GM21825 (cell line): ENCODE measurements around the gene ATP2B3.

Experiments
- ATAC-seq: cut with Tn5 transposase; IDR thresholded peaks from one replicate; pipeline ENCODE4 v1.9.1; 2021; ENCODE audit warnings: mild to moderate bottlenecking, moderate library complexity; ENCODE audit not compliant: unreplicated experiment

Gene ATP2B3

DNA sequence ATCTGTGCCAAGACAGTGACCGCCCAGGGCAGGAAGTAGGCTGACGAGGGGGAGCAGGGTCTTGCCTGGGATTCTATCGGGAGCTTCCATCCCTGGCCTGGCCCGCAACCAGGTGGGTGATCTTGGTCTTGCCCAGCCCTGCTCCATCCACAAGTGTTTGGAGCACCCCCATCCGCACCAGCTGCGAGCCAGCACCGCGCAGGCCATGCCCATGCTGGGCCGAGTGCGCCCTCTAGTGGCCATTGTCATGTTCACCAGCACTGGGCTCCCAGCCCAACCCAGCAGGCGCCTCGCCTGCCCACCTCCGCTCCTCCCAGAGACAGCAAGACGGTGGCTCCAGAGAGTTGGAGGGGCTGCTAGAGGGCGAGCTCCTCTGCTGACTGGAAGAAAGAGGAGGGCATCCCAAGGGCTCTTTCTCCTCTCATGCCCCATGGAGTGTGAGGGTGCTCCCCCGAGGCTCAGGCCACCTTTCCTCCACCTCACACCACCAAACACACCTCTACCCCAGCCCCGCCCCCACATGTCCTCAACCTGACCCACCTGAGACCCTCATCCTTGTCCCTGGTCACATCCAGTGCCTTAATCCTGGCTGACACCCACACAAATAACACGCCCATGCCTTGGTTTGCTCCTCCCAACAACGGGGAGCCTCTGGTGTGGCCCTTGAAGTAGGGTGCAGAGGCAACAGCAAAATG is 9.8 kb upstream of the ATP2B3 start:
- ATAC-seq = peak; percentile 88

GRCh38 chrX:153509592-153509991 is 7.8 kb upstream of the ATP2B3 start:
- ATAC-seq = no peak

DNA sequence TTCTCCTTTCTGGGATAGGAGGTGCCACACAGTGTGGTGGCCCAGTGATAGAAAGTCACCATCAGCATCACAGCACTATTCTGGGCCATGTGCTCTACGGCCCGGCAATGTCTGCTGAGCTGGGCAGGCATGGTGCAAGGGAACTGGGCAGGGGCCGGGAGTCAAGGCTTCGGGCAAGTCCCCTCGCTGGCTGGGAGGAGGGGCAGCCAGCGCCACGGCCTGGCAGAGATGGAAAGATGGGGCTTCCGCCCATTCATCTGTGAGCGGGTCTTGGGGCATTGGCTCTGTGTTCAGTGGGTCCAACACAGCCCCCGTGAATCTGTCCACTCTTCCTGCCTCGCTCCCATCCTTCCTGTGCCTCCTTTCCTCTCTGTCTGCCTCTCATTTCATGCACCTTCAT is 7.1 kb upstream of the ATP2B3 start:
- ATAC-seq = no peak

DNA sequence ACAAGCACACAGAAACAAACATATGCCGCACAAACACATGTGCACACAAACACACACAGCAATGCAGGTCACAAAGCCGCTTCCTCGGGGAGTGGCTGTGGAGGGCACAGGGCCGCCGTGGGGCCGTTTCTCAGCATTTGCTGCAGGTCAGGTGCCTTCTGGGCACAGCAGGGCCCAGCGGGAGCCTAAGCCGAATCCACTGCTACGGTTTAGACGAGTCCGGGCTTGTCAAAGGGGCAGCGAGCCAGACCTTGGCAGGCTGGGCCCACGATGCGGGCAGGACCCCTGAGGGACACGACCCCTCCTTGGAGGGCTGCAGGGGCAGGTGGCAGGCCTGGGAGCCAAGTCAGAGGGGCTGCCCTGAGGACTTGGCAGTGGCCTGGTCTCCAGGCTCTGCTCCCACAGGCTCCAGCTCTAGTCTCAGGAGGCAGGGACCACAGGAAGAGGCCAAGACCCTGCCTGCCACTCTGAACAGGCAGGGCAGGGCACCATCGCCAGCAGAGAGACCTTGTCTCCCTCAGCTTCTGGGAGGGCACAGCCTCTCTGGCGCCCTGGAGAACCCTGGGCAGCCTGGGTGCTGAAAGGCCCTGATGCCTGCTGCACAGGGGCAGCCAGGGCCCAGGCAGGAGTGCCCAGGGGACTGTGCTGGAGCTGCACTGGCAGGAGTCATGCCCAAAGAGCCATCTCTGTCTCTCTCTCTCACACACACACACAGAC is 5.5 kb upstream of the ATP2B3 start:
- no peak for ATAC-seq

DNA sequence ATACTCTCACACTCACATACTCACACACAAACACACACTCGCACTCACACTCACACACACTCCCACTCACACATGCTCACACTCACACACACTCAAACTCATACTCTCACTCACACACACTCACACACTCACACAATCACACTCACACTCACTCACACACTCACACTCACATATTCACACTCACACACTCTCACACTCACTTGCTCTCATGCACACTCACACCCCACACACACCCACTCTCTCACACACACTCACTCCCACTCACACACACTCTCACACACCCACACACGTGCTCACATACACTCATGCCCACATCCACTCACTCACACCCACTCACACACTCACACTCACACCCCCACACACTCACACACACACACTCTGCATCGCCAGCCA is 4.9 kb upstream of the ATP2B3 start:
- ATAC-seq = no peak

- no peak for ATAC-seq
These were observed 4.2 kb upstream of the ATP2B3 start for GRCh38 chrX:153513265-153513664.

DNA sequence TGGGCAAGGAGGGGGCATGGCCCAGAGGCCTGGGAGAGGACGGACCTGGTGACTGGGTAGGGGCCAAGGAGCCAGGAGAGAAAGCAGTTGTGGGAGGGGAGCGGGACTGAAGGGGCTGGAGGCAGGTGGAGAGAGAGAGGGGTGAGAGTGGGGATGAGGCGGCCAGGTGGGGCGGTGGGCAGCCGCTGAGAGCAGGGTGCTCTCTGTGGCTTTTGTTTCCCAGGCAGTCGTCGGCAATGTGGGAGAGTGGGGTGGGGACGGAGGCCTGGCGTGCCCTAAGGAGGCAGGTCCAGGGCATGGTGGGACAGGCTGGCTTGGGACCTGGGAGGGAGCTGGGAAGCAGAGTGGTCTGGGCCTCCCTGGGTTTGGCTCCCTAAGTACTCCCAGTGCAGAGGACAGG is 3.2 kb upstream of the ATP2B3 start:
- no peak for ATAC-seq

GRCh38 chrX:153515435-153515834 is 2.0 kb upstream of the ATP2B3 start:
- ATAC-seq = no peak

DNA sequence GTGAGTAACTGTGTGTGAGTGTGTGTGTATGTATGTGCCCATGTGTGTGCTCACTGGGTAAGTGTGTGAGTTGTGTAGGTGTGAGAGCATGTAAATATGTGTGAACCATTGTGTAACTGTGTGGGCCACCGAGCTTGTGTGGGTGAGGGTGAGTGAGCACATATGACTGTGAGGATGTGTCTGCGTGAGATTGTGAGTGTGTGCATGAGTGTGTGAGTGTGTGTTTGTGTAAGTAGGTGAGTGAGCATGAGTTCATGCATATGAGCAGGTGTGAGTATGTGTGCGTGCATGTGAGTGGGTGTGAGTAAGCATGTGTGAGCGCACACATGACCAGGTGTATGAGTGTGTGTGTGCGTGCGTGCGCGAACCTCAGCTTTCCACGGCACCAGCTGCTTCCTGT is 1.4 kb upstream of the ATP2B3 start:
- no peak for ATAC-seq

- ATAC-seq = no peak
These were observed 748 bp downstream of the ATP2B3 start for GRCh38 chrX:153517946-153518834.

- ATAC-seq = no peak
These were observed 2.3 kb downstream of the ATP2B3 start for GRCh38 chrX:153519569-153520286.

GRCh38 chrX:153520287-153520917 is 3.0 kb downstream of the ATP2B3 start:
- ATAC-seq = no peak

DNA sequence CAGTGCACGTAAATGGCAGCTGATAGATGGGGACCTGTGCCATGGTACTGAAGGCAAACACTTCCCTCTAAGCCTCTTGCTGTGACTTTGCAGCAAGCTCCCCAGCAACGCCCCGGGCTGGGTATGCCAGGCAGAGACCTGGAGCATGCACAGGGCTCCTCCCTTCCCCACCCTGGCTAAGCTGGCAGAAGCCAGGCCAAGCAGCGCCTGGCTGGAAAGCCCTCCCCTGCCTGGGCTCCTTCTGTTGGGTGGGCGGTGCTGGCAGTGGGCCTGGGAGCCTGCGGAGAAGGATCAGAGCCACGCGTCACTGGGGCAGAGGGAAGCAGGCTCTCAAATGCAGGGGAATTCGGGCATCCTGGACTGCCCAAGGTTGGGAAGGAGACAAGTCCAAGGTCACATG is 3.6 kb downstream of the ATP2B3 start:
- ATAC-seq = no peak

- no peak for ATAC-seq
These were observed 4.8 kb downstream of the ATP2B3 start for GRCh38 chrX:153522259-153522658.

GRCh38 chrX:153523269-153523668 is 5.8 kb downstream of the ATP2B3 start:
- no peak for ATAC-seq

DNA sequence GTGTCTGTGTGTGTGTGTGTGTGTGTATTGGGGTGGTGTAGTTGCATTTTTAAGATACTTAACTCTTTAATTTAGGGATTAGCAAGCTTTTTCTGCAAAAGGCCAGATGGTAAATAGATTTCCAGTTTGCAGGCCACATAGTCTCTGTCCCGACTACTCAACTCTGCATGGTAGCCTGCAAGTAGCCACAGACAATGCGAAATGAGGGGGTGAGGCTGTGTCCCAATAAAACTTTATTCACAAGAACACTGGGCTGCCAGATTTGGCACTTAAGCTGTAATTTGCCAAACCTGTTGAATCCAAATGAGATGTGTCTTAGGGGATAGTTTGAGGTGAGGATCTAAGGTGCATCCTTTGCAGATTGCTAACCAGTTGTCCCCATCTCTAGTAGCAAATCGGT is 6.8 kb downstream of the ATP2B3 start:
- no peak for ATAC-seq

GRCh38 chrX:153525451-153525850 is 8.0 kb downstream of the ATP2B3 start:
- no peak for ATAC-seq

DNA sequence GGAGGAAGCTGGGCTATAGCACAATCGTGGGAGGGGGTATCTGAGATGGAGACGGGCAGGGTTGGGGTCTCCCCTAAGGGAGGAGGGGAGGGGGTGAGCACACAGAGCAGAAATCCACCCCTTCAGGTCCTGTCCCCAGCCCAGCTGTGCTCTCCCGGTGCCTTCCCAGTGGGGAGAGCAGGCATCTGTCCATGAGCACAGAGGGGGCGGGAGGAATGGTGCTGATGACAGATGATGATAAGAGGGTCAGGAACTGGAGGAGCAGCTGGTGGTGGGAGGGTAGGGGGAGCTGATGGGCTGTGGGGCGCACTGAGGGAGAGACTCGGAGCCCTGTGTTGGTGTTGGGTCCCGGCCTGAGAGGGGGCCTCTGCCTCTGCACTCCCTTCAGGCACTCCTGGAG is 8.6 kb downstream of the ATP2B3 start:
- no peak for ATAC-seq

GRCh38 chrX:153526801-153527200 is 9.4 kb downstream of the ATP2B3 start:
- no peak for ATAC-seq

GRCh38 chrX:153527208-153527607 is 9.8 kb downstream of the ATP2B3 start:
- ATAC-seq = no peak
